ENCODE data around the gene HEPHL1. TPM values are rescaled to one million over a fixed set of nuclear protein-coding genes. Genes with fewer than 3 reads are reported as not detected.

HEPHL1 gene
- total RNA-seq, 4 donors from 2014 or later, result 0.32 to 15.2 (median 2.2) TPM

- Histone ChIP-seq H3K4me1 (peaks cover 50% of the 10 kb centered on the region), H3K27ac (peak overlapping the region; percentile 42), H3K4me3 (no peak overlapping the region), H3K27me3 (no peaks in the 10 kb centered on the region), H3K36me3 (no peaks in the 10 kb centered on the region), H3K9me3 (no peaks in the 10 kb centered on the region)
- 61% methylated on average over 3 of the region's 3 CpGs for WGBS
- no peak for DNase-seq (ENCODE audit: low spot score in 2 of 2)
- no peak for TF ChIP-seq POLR2A (IDR thresholded peaks at IDR 0.05)
- no peak for TF ChIP-seq POLR2AphosphoS5 (IDR thresholded peaks at IDR 0.05)
- no peak for TF ChIP-seq CTCF (IDR thresholded peaks at IDR 0.05)
- TF ChIP-seq EP300 (IDR thresholded peaks at IDR 0.05), result no peak
Observed at GRCh38 chr11:94150056-94150455, 128.9 kb downstream of the HEPHL1 start.

- DNase-seq (ENCODE audit: low spot score in 2 of 2), result no peak
- TF ChIP-seq POLR2AphosphoS5 (IDR thresholded peaks at IDR 0.05) (no peak), CTCF (IDR thresholded peaks at IDR 0.05) (no peak), EP300 (IDR thresholded peaks at IDR 0.05) (no peak), POLR2A (IDR thresholded peaks at IDR 0.05) (no peak)
- H3K36me3 ChIP-seq, result no peaks in the 10 kb centered on the region
- H3K4me3 ChIP-seq, result no peak overlapping the region
- no peaks in the 10 kb centered on the region for H3K9me3 ChIP-seq
- H3K4me1 ChIP-seq, result peaks cover 50% of the 10 kb centered on the region
- no peaks in the 10 kb centered on the region for H3K27me3 ChIP-seq
- peak overlapping the region; percentile 42 for H3K27ac ChIP-seq
- 63% methylated on average over 4 of the region's 4 CpGs for WGBS
Observed at GRCh38 chr11:94150704-94151685, 129.8 kb downstream of the HEPHL1 start.

GRCh38 chr11:94151903-94152677 is 130.9 kb downstream of the HEPHL1 start:
- Histone ChIP-seq H3K4me3 (no peak overlapping the region), H3K36me3 (no peaks in the 10 kb centered on the region), H3K4me1 (peaks cover 44% of the 10 kb centered on the region), H3K9me3 (no peaks in the 10 kb centered on the region), H3K27ac (peak overlapping the region; percentile 24), H3K27me3 (no peaks in the 10 kb centered on the region)
- 65% methylated on average over 6 of the region's 6 CpGs for WGBS
- no peak for DNase-seq (ENCODE audit: low spot score in 2 of 2)
- TF ChIP-seq CTCF (IDR thresholded peaks at IDR 0.05) (no peak), EP300 (IDR thresholded peaks at IDR 0.05) (no peak), POLR2A (IDR thresholded peaks at IDR 0.05) (no peak), POLR2AphosphoS5 (IDR thresholded peaks at IDR 0.05) (peak in 1 of 3 donors; percentile 13)

GRCh38 chr11:94152678-94153065 is 131.5 kb downstream of the HEPHL1 start:
- Histone ChIP-seq H3K4me1 (peaks cover 44% of the 10 kb centered on the region), H3K36me3 (no peaks in the 10 kb centered on the region), H3K4me3 (no peak overlapping the region), H3K27ac (peak overlapping the region; percentile 24), H3K27me3 (no peaks in the 10 kb centered on the region), H3K9me3 (no peaks in the 10 kb centered on the region)
- TF ChIP-seq POLR2AphosphoS5 (IDR thresholded peaks at IDR 0.05), result no peak
- TF ChIP-seq CTCF (IDR thresholded peaks at IDR 0.05), result no peak
- TF ChIP-seq EP300 (IDR thresholded peaks at IDR 0.05), result no peak
- no peak for DNase-seq (ENCODE audit: low spot score in 2 of 2)
- 71% methylated on average over 6 of the region's 6 CpGs for WGBS

- Histone ChIP-seq H3K4me3 (no peak overlapping the region), H3K27me3 (no peaks in the 10 kb centered on the region), H3K27ac (no peak overlapping the region), H3K4me1 (peaks cover 44% of the 10 kb centered on the region), H3K9me3 (no peaks in the 10 kb centered on the region), H3K36me3 (no peaks in the 10 kb centered on the region)
- TF ChIP-seq CTCF (IDR thresholded peaks at IDR 0.05) (no peak), POLR2AphosphoS5 (IDR thresholded peaks at IDR 0.05) (no peak), POLR2A (IDR thresholded peaks at IDR 0.05) (no peak), EP300 (IDR thresholded peaks at IDR 0.05) (no peak)
- WGBS, result 79% methylated on average over 3 of the region's 3 CpGs
- no peak for DNase-seq (ENCODE audit: low spot score in 2 of 2)
Observed at GRCh38 chr11:94153320-94153719, 132.2 kb downstream of the HEPHL1 start.

Measured in suprapubic skin (tissue), 4 donors.